Astrocyte (in vitro differentiated cells and primary cell): ENCODE results near the gene PTPRCAP.

Experiments
- EZH2 ChIP-seq: IDR thresholded peaks from 2 replicates; pipeline ENCODE4 v1.6.1; 2012; ENCODE audit warnings: mild to moderate bottlenecking, low read length, inconsistent platforms; ENCODE audit not compliant: insufficient read depth
- TF ChIP-seq, protein P1 (sequence below): IDR thresholded peaks from 2 replicates; pipeline ENCODE4 v1.5.1; 2011; ENCODE audit warnings: low read depth, mild to moderate bottlenecking, inconsistent platforms, low read length, moderate library complexity; ENCODE audit not compliant: insufficient read depth

DNA sequence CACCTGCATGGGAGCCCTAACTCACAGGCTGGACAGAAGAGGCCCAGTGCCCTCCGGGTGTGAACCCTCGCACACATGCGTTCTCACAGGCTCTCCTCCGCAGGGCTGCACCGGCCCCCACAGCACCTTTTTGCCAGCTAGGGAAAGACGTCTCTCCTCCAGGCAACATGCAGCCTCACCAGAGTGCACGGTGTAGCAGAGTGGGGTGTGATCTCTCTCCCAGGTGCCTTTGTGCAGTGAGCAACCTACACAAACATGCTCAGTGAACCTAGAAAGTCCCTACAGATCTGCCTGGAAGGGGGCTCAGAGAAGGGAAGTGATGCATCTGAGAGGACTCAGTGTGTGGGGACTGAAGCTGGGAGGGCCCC lies 25.7 kb downstream of the PTPRCAP start:
- TF ChIP-seq, protein P1, sequence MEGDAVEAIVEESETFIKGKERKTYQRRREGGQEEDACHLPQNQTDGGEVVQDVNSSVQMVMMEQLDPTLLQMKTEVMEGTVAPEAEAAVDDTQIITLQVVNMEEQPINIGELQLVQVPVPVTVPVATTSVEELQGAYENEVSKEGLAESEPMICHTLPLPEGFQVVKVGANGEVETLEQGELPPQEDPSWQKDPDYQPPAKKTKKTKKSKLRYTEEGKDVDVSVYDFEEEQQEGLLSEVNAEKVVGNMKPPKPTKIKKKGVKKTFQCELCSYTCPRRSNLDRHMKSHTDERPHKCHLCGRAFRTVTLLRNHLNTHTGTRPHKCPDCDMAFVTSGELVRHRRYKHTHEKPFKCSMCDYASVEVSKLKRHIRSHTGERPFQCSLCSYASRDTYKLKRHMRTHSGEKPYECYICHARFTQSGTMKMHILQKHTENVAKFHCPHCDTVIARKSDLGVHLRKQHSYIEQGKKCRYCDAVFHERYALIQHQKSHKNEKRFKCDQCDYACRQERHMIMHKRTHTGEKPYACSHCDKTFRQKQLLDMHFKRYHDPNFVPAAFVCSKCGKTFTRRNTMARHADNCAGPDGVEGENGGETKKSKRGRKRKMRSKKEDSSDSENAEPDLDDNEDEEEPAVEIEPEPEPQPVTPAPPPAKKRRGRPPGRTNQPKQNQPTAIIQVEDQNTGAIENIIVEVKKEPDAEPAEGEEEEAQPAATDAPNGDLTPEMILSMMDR, result no peak
- TF ChIP-seq EZH2, result no peak
